Measurements from ENCODE around the gene ARFGEF2. TPM values are rescaled to one million over a fixed set of nuclear protein-coding genes. Genes with fewer than 3 reads are reported as not detected.

Gene ARFGEF2
- 18.3 TPM for total RNA-seq

GRCh38 chr20:48921168-48921882 lies at the start of gene ARFGEF2:
Gene ARFGEF2 (plus strand): TSS chr20:48921711. CDS start chr20:48921890, 179 bp downstream.
- H3K4me1 ChIP-seq (ENCODE audit: control insufficient read depth in 3 of 3, insufficient read depth in 3 of 3, low read length in 3 of 3), result peaks cover 12 to 30% (median 18%) of the 10 kb centered on the region in 3 donors

GRCh38 chr20:48875233-48875913 lies 46.1 kb upstream of the ARFGEF2 start:
- no peak overlapping the region for H3K27ac ChIP-seq (ENCODE audit: low read depth, low read length)
- peaks cover 5 to 9% (median 7%) of the 10 kb centered on the region in 3 donors for H3K4me1 ChIP-seq (ENCODE audit: control insufficient read depth in 3 of 3, insufficient read depth in 3 of 3, low read length in 3 of 3)
- H3K9ac ChIP-seq (ENCODE audit: low read depth in 1 of 3, low read length in 3 of 3), result no peak overlapping the region
- H3K9me3 ChIP-seq (ENCODE audit: control insufficient read depth in 3 of 3, low read length in 3 of 3), result no peaks in the 10 kb centered on the region
- no peaks in the 10 kb centered on the region for H3K27me3 ChIP-seq (ENCODE audit: control insufficient read depth in 3 of 3, insufficient read depth in 3 of 3, low read length in 3 of 3)
- no peaks in the 10 kb centered on the region for H3K36me3 ChIP-seq (ENCODE audit: control insufficient read depth in 3 of 3, insufficient read depth in 3 of 3, low read length in 3 of 3)
- H3K4me3 ChIP-seq (ENCODE audit: low read length in 3 of 3), result no peak overlapping the region

More at GRCh38 chr20:48921168-48921882, at the start of gene ARFGEF2:
- no peaks in the 10 kb centered on the region for H3K9me3 ChIP-seq (ENCODE audit: control insufficient read depth in 3 of 3, low read length in 3 of 3)
- H3K4me3 ChIP-seq (ENCODE audit: low read length in 3 of 3), result peak within 1 kb of the TSS; percentile 95 to 97 (median 96)
- H3K36me3 ChIP-seq (ENCODE audit: control insufficient read depth in 3 of 3, insufficient read depth in 3 of 3, low read length in 3 of 3), result no peaks in the 10 kb centered on the region
- H3K27ac ChIP-seq (ENCODE audit: low read depth, low read length), result peak within 1 kb of the TSS; percentile 92
- peak within 1 kb of the TSS; percentile 94 to 98 (median 98) for H3K9ac ChIP-seq (ENCODE audit: low read depth in 1 of 3, low read length in 3 of 3)
- H3K27me3 ChIP-seq (ENCODE audit: control insufficient read depth in 3 of 3, insufficient read depth in 3 of 3, low read length in 3 of 3), result no peaks in the 10 kb centered on the region

GRCh38 chr20:48875914-48876240 lies 45.6 kb upstream of the ARFGEF2 start:
- peaks cover 5 to 9% (median 6%) of the 10 kb centered on the region in 3 donors for H3K4me1 ChIP-seq (ENCODE audit: control insufficient read depth in 3 of 3, insufficient read depth in 3 of 3, low read length in 3 of 3)

GRCh38 chr20:48877304-48877703 lies 44.2 kb upstream of the ARFGEF2 start:
- no peak overlapping the region for H3K9ac ChIP-seq (ENCODE audit: low read depth in 1 of 3, low read length in 3 of 3)
- peaks cover 5 to 9% (median 6%) of the 10 kb centered on the region in 3 donors for H3K4me1 ChIP-seq (ENCODE audit: control insufficient read depth in 3 of 3, insufficient read depth in 3 of 3, low read length in 3 of 3)
- no peaks in the 10 kb centered on the region for H3K9me3 ChIP-seq (ENCODE audit: control insufficient read depth in 3 of 3, low read length in 3 of 3)
- no peak overlapping the region for H3K27ac ChIP-seq (ENCODE audit: low read depth, low read length)
- H3K4me3 ChIP-seq (ENCODE audit: low read length in 3 of 3), result no peak overlapping the region
- no peaks in the 10 kb centered on the region for H3K27me3 ChIP-seq (ENCODE audit: control insufficient read depth in 3 of 3, insufficient read depth in 3 of 3, low read length in 3 of 3)
- no peaks in the 10 kb centered on the region for H3K36me3 ChIP-seq (ENCODE audit: control insufficient read depth in 3 of 3, insufficient read depth in 3 of 3, low read length in 3 of 3)

More at GRCh38 chr20:48875914-48876240, 45.6 kb upstream of the ARFGEF2 start:
- no peaks in the 10 kb centered on the region for H3K27me3 ChIP-seq (ENCODE audit: control insufficient read depth in 3 of 3, insufficient read depth in 3 of 3, low read length in 3 of 3)
- H3K4me3 ChIP-seq (ENCODE audit: low read length in 3 of 3), result no peak overlapping the region
- no peaks in the 10 kb centered on the region for H3K36me3 ChIP-seq (ENCODE audit: control insufficient read depth in 3 of 3, insufficient read depth in 3 of 3, low read length in 3 of 3)
- H3K27ac ChIP-seq (ENCODE audit: low read depth, low read length), result no peak overlapping the region
- H3K9ac ChIP-seq (ENCODE audit: low read depth in 1 of 3, low read length in 3 of 3), result no peak overlapping the region
- no peaks in the 10 kb centered on the region for H3K9me3 ChIP-seq (ENCODE audit: control insufficient read depth in 3 of 3, low read length in 3 of 3)

GRCh38 chr20:48878534-48879248 lies 42.8 kb upstream of the ARFGEF2 start:
- no peaks in the 10 kb centered on the region for H3K36me3 ChIP-seq (ENCODE audit: control insufficient read depth in 3 of 3, insufficient read depth in 3 of 3, low read length in 3 of 3)
- no peaks in the 10 kb centered on the region for H3K9me3 ChIP-seq (ENCODE audit: control insufficient read depth in 3 of 3, low read length in 3 of 3)
- H3K9ac ChIP-seq (ENCODE audit: low read depth in 1 of 3, low read length in 3 of 3), result no peak overlapping the region
- peaks cover 4 to 6% (median 5%) of the 10 kb centered on the region in 3 donors for H3K4me1 ChIP-seq (ENCODE audit: control insufficient read depth in 3 of 3, insufficient read depth in 3 of 3, low read length in 3 of 3)
- no peaks in the 10 kb centered on the region for H3K27me3 ChIP-seq (ENCODE audit: control insufficient read depth in 3 of 3, insufficient read depth in 3 of 3, low read length in 3 of 3)
- no peak overlapping the region for H3K4me3 ChIP-seq (ENCODE audit: low read length in 3 of 3)
- no peak overlapping the region for H3K27ac ChIP-seq (ENCODE audit: low read depth, low read length)

GRCh38 chr20:48879612-48880245 lies 41.8 kb upstream of the ARFGEF2 start:
- H3K36me3 ChIP-seq (ENCODE audit: control insufficient read depth in 3 of 3, insufficient read depth in 3 of 3, low read length in 3 of 3), result no peaks in the 10 kb centered on the region
- no peaks in the 10 kb centered on the region for H3K27me3 ChIP-seq (ENCODE audit: control insufficient read depth in 3 of 3, insufficient read depth in 3 of 3, low read length in 3 of 3)
- H3K27ac ChIP-seq (ENCODE audit: low read depth, low read length), result no peak overlapping the region
- no peaks in the 10 kb centered on the region for H3K9me3 ChIP-seq (ENCODE audit: control insufficient read depth in 3 of 3, low read length in 3 of 3)
- no peak overlapping the region for H3K4me3 ChIP-seq (ENCODE audit: low read length in 3 of 3)
- no peak overlapping the region for H3K9ac ChIP-seq (ENCODE audit: low read depth in 1 of 3, low read length in 3 of 3)
- peaks cover 2 to 6% (median 5%) of the 10 kb centered on the region in 3 donors for H3K4me1 ChIP-seq (ENCODE audit: control insufficient read depth in 3 of 3, insufficient read depth in 3 of 3, low read length in 3 of 3)

- H3K9me3 ChIP-seq (ENCODE audit: control insufficient read depth in 3 of 3, low read length in 3 of 3), result no peaks in the 10 kb centered on the region
- no peaks in the 10 kb centered on the region for H3K27me3 ChIP-seq (ENCODE audit: control insufficient read depth in 3 of 3, insufficient read depth in 3 of 3, low read length in 3 of 3)
- H3K4me3 ChIP-seq (ENCODE audit: low read length in 3 of 3), result no peak overlapping the region
- H3K27ac ChIP-seq (ENCODE audit: low read depth, low read length), result no peak overlapping the region
- peaks cover 2 to 6% (median 5%) of the 10 kb centered on the region in 3 donors for H3K4me1 ChIP-seq (ENCODE audit: control insufficient read depth in 3 of 3, insufficient read depth in 3 of 3, low read length in 3 of 3)
- H3K36me3 ChIP-seq (ENCODE audit: control insufficient read depth in 3 of 3, insufficient read depth in 3 of 3, low read length in 3 of 3), result no peaks in the 10 kb centered on the region
- no peak overlapping the region for H3K9ac ChIP-seq (ENCODE audit: low read depth in 1 of 3, low read length in 3 of 3)
Observed at GRCh38 chr20:48880331-48880730, 41.2 kb upstream of the ARFGEF2 start.

GRCh38 chr20:48880981-48881657 lies 40.4 kb upstream of the ARFGEF2 start:
- no peaks in the 10 kb centered on the region for H3K9me3 ChIP-seq (ENCODE audit: control insufficient read depth in 3 of 3, low read length in 3 of 3)
- H3K4me1 ChIP-seq (ENCODE audit: control insufficient read depth in 3 of 3, insufficient read depth in 3 of 3, low read length in 3 of 3), result no peaks in the 10 kb centered on the region
- no peaks in the 10 kb centered on the region for H3K36me3 ChIP-seq (ENCODE audit: control insufficient read depth in 3 of 3, insufficient read depth in 3 of 3, low read length in 3 of 3)
- H3K9ac ChIP-seq (ENCODE audit: low read depth in 1 of 3, low read length in 3 of 3), result no peak overlapping the region
- no peak overlapping the region for H3K27ac ChIP-seq (ENCODE audit: low read depth, low read length)
- no peaks in the 10 kb centered on the region for H3K27me3 ChIP-seq (ENCODE audit: control insufficient read depth in 3 of 3, insufficient read depth in 3 of 3, low read length in 3 of 3)
- H3K4me3 ChIP-seq (ENCODE audit: low read length in 3 of 3), result no peak overlapping the region

GRCh38 chr20:48885237-48885636 lies 36.3 kb upstream of the ARFGEF2 start:
- Histone ChIP-seq H3K9ac (ENCODE audit: low read depth in 1 of 3, low read length in 3 of 3) (no peak overlapping the region), H3K27ac (ENCODE audit: low read depth, low read length) (no peak overlapping the region), H3K27me3 (ENCODE audit: control insufficient read depth in 3 of 3, insufficient read depth in 3 of 3, low read length in 3 of 3) (no peaks in the 10 kb centered on the region), H3K36me3 (ENCODE audit: control insufficient read depth in 3 of 3, insufficient read depth in 3 of 3, low read length in 3 of 3) (no peaks in the 10 kb centered on the region), H3K4me3 (ENCODE audit: low read length in 3 of 3) (no peak overlapping the region), H3K4me1 (ENCODE audit: control insufficient read depth in 3 of 3, insufficient read depth in 3 of 3, low read length in 3 of 3) (no peaks in the 10 kb centered on the region), H3K9me3 (ENCODE audit: control insufficient read depth in 3 of 3, low read length in 3 of 3) (no peaks in the 10 kb centered on the region)
